SK-N-SH (cell line): ENCODE data around the gene AMFR. TPM values are rescaled to one million over a fixed set of nuclear protein-coding genes. Genes with fewer than 3 reads are reported as not detected.

ENCODE experiments used
- CTCF ChIA-PET: fragments of 300-600, 350-600 bp; formaldehyde crosslinking; extraction: SDS; loops from one replicate; lab custom pipeline; 2021; lab: Yijun Ruan, JAX
- POLR2A ChIA-PET: fragments of 350-600 bp; sonication (Branson Sonifier 250); formaldehyde crosslinking; extraction: SDS; loops from one replicate; lab custom pipeline; 2020; ENCODE audit warnings: antibody characterized with exemption, inconsistent platforms; lab: Yijun Ruan, JAX
- DNase-seq: peaks from one replicate; pipeline ENCODE4 v3.0.0; 2012
- H2AFZ ChIP-seq: fragments of 200-600 bp; sonication (generic); 2 replicates; pipeline ENCODE4 v1.8.1; 2016; ENCODE audit warnings: antibody characterized with exemption, mild to moderate bottlenecking, low read depth
- H3F3A ChIP-seq: fragments of 200-600 bp; sonication (generic); replicated peaks from 2 replicates; pipeline ENCODE3; 2016; ENCODE audit warnings: antibody characterized with exemption, mild to moderate bottlenecking; ENCODE audit not compliant: insufficient read depth
- H3K27ac ChIP-seq, 2 experiments: fragments of 200-500 bp in 1 of 2; fragments of 200-600 bp in 1 of 2; sonication (Bioruptor generic) in 1 of 2; sonication (generic), shearing (Covaris generic) in 1 of 2; 2 replicates each; pipeline versions ENCODE4 v1.5.1 to v1.6.1; 2014 to 2016; ENCODE audit warnings: low read depth in 2 of 2, inconsistent platforms in 1 of 2, low read length in 1 of 2, mild to moderate bottlenecking in 1 of 2, mixed read lengths in 1 of 2
- H3K27me3 ChIP-seq: fragments of 200-600 bp; sonication (generic), shearing (Covaris generic); 2 replicates; pipeline ENCODE4 v1.6.1; 2016; ENCODE audit warnings: mixed run types; ENCODE audit not compliant: insufficient read depth
- H3K36me3 ChIP-seq, 2 experiments: fragments of 200-500 bp in 1 of 2; fragments of 200-600 bp in 1 of 2; sonication (Bioruptor generic) in 1 of 2; sonication (generic) in 1 of 2; replicated peaks in 1 of 2; 2 replicates each; pipeline versions ENCODE3 to v1.5.1; 2014 to 2016; ENCODE audit warnings: low read length in 1 of 2, mild to moderate bottlenecking in 1 of 2; ENCODE audit not compliant: insufficient read depth in 2 of 2, control insufficient read depth in 1 of 2
- H3K4me1 ChIP-seq, 2 experiments: fragments of 200-500 bp in 1 of 2; fragments of 200-600 bp in 1 of 2; sonication (Bioruptor generic) in 1 of 2; sonication (generic), shearing (Covaris generic) in 1 of 2; 2 replicates each; pipeline versions ENCODE4 v1.5.1 to v1.6.1; 2014 to 2016; ENCODE audit warnings: low read depth in 1 of 2, low read length in 1 of 2, mixed run types in 1 of 2; ENCODE audit not compliant: insufficient read depth in 2 of 2, control insufficient read depth in 1 of 2
- H3K4me2 ChIP-seq: fragments of 200-600 bp; sonication (generic), shearing (Covaris generic); 2 replicates; pipeline ENCODE4 v1.6.1; 2017; ENCODE audit warnings: mixed run types
- H3K4me3 ChIP-seq, 2 experiments: fragments of 200-500 bp in 1 of 2; fragments of 200-600 bp in 1 of 2; sonication (Bioruptor generic) in 1 of 2; sonication (generic), shearing (Covaris generic) in 1 of 2; 2 replicates each; pipeline versions ENCODE4 v1.5.1 to v1.8.1; 2014 to 2016; ENCODE audit warnings: low read depth in 2 of 2, inconsistent platforms in 1 of 2, low read length in 1 of 2, mild to moderate bottlenecking in 1 of 2, mixed read lengths in 1 of 2, moderate library complexity in 1 of 2
- H3K79me2 ChIP-seq: fragments of 200-600 bp; sonication (generic); 2 replicates; pipeline ENCODE4 v1.8.1; 2017; ENCODE audit warnings: mild to moderate bottlenecking; ENCODE audit not compliant: insufficient read depth
- H3K9ac ChIP-seq: fragments of 200-600 bp; sonication (generic); 2 replicates; pipeline ENCODE4 v1.6.1; 2017; ENCODE audit warnings: mixed run types
- H3K9me2 ChIP-seq: fragments of 200-600 bp; sonication (generic); 2 replicates; pipeline ENCODE4 v1.6.1; 2017; ENCODE audit warnings: mixed run types
- H3K9me3 ChIP-seq: fragments of 200-600 bp; sonication (generic); 2 replicates; pipeline ENCODE4 v1.6.1; 2017; ENCODE audit warnings: mixed run types, mild to moderate bottlenecking, moderate library complexity
- H4K20me1 ChIP-seq: fragments of 200-600 bp; sonication (generic); 2 replicates; pipeline ENCODE4 v1.6.1; 2017; ENCODE audit warnings: mild to moderate bottlenecking, mixed run types; ENCODE audit not compliant: insufficient read depth
- CHD2 ChIP-seq: fragments of 150-350 bp; IDR thresholded peaks from 2 replicates; pipeline ENCODE4 v1.6.1; 2018; ENCODE audit warnings: low read length; ENCODE audit not compliant: partially characterized antibody
- EP300 ChIP-seq, 2 experiments: IDR thresholded peaks; 2 replicates each; pipeline versions ENCODE4 v1.4.0 to v1.6.1; 2012; ENCODE audit warnings: borderline replicate concordance in 1 of 2, low read depth in 1 of 2, low read length in 1 of 2
- EZH2phosphoT487 ChIP-seq: fragments of 200-600 bp; sonication (generic); IDR thresholded peaks from 2 replicates; pipeline ENCODE4 v1.6.1; 2017; ENCODE audit warnings: low read depth, mixed run types, mild to moderate bottlenecking, antibody characterized with exemption, moderate library complexity, borderline replicate concordance
- FOSL2 ChIP-seq: IDR thresholded peaks from 2 replicates; pipeline ENCODE4 v1.4.0; 2012; ENCODE audit warnings: low read depth, mild to moderate bottlenecking, moderate library complexity, borderline replicate concordance
- FOXJ3 ChIP-seq: sonication (generic); formaldehyde crosslinking; IDR thresholded peaks from 2 replicates; pipeline ENCODE4 v1.5.1; 2020; ENCODE audit warnings: mild to moderate bottlenecking, missing genetic modification reagents
- GATA2 ChIP-seq: sonication (generic); formaldehyde crosslinking; IDR thresholded peaks from 2 replicates; pipeline ENCODE4 v1.5.0; 2020; ENCODE audit warnings: mild to moderate bottlenecking, missing genetic modification reagents
- JUND ChIP-seq: IDR thresholded peaks from 2 replicates; pipeline ENCODE4 v1.4.0; 2012
- NFIC ChIP-seq: IDR thresholded peaks from 2 replicates; pipeline ENCODE4 v1.4.0; 2012; ENCODE audit warnings: borderline replicate concordance
- NRF1 ChIP-seq: IDR thresholded peaks from 2 replicates; pipeline ENCODE4 v1.6.1; 2012; ENCODE audit warnings: low read depth, mild to moderate bottlenecking, low read length
- POLR2AphosphoS5 ChIP-seq: IDR thresholded peaks from 2 replicates; pipeline ENCODE4 v1.6.1; 2012; ENCODE audit warnings: low read depth, low read length
- RCOR1 ChIP-seq: fragments of 150-350 bp; IDR thresholded peaks from 2 replicates; pipeline ENCODE4 v1.6.1; 2017; ENCODE audit warnings: antibody characterized with exemption, low read length
- RXRA ChIP-seq: IDR thresholded peaks from 2 replicates; pipeline ENCODE4 v1.4.0; 2012; ENCODE audit warnings: low read depth, mild to moderate bottlenecking, borderline replicate concordance
- TCF12 ChIP-seq: IDR thresholded peaks from 2 replicates; pipeline ENCODE4 v1.4.0; 2012
- WGBS: methylation state at CpG from one replicate; pipeline ENCODE4 v1.1.6; 2017; ENCODE audit warnings: low lambda C conversion rate; 5-methylcytosine and 5-hydroxymethylcytosine counted together
- polyA plus RNA-seq, 3 experiments: library from polyadenylated mRNA; depleted of rRNA; stranded (reverse); fragments of >200 nt; gene quantifications; 2 replicates each; pipeline ENCODE4 v1.2.3, GENCODE V29; 2012
- TF ChIP-seq, protein P1 (sequence below): IDR thresholded peaks from 2 replicates; pipeline ENCODE4 v1.4.0; 2012; ENCODE audit warnings: low read depth, borderline replicate concordance
- TF ChIP-seq, protein P2 (sequence below): IDR thresholded peaks from 2 replicates; pipeline ENCODE4 v1.6.1; 2012; ENCODE audit warnings: mild to moderate bottlenecking, low read depth, low read length, moderate library complexity
- TF ChIP-seq, protein P3 (sequence below): fragments of 150-350 bp; IDR thresholded peaks from 2 replicates; pipeline ENCODE4 v1.6.1; 2016; ENCODE audit warnings: mild to moderate bottlenecking, low read depth, low read length

AMFR gene
- polyA plus RNA-seq, 1 of the 3 experiments (the other 2 are of a cell fraction), result 65.3 TPM

DNA sequence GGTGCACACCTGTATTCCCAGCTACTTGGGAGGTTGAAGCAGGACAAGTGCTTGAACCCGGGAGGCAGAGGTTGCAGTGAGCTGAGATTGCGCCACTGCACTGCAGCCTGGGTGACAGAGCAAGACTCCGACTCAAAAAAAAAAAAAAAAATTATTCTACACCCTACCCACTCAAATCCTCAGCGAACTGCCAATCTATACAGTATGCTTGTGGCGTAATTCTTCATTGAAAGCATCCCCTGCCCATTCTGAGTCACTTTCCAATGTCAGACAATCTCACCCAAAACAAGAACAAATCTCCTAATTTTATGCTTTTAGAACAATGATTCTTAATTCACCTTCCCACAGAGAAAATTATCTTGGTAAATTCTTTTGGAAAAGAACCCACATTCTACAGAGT, 12.0 kb downstream of the AMFR start:
- H3K4me2 ChIP-seq, result no peak overlapping the region
- peaks cover 80% of the 10 kb centered on the region for H3K79me2 ChIP-seq
- H3K4me3 ChIP-seq, result no peak overlapping the region
- H3K4me1 ChIP-seq, result peaks cover 0 to 7% of the 10 kb centered on the region in 2 experiments; a peak in 1 of 4 replicates
- H3K27me3 ChIP-seq, result no peaks in the 10 kb centered on the region
- no peak overlapping the region for H3K27ac ChIP-seq
- ChIA-PET POLR2A (no interaction called here), CTCF (interaction anchor here (1.1 to 2.6 kb wide), 3 partner anchors 10 to 16 kb away, joined by 3 to 8 read pairs (median 3); no protein-coding TSS in a partner anchor)
- H3K9me2 ChIP-seq, result no peaks in the 10 kb centered on the region
- no peak overlapping the region for H3K9ac ChIP-seq
- H3F3A ChIP-seq, result no peaks in the 10 kb centered on the region
- peaks cover 13 to 53% of the 10 kb centered on the region in 2 experiments for H3K36me3 ChIP-seq
- TF ChIP-seq, protein P1, sequence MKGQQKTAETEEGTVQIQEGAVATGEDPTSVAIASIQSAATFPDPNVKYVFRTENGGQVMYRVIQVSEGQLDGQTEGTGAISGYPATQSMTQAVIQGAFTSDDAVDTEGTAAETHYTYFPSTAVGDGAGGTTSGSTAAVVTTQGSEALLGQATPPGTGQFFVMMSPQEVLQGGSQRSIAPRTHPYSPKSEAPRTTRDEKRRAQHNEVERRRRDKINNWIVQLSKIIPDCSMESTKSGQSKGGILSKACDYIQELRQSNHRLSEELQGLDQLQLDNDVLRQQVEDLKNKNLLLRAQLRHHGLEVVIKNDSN, result no peak
- no peak for TF ChIP-seq CHD2
- TF ChIP-seq TCF12, result no peak
- no peak for TF ChIP-seq NRF1
- TF ChIP-seq, protein P2, sequence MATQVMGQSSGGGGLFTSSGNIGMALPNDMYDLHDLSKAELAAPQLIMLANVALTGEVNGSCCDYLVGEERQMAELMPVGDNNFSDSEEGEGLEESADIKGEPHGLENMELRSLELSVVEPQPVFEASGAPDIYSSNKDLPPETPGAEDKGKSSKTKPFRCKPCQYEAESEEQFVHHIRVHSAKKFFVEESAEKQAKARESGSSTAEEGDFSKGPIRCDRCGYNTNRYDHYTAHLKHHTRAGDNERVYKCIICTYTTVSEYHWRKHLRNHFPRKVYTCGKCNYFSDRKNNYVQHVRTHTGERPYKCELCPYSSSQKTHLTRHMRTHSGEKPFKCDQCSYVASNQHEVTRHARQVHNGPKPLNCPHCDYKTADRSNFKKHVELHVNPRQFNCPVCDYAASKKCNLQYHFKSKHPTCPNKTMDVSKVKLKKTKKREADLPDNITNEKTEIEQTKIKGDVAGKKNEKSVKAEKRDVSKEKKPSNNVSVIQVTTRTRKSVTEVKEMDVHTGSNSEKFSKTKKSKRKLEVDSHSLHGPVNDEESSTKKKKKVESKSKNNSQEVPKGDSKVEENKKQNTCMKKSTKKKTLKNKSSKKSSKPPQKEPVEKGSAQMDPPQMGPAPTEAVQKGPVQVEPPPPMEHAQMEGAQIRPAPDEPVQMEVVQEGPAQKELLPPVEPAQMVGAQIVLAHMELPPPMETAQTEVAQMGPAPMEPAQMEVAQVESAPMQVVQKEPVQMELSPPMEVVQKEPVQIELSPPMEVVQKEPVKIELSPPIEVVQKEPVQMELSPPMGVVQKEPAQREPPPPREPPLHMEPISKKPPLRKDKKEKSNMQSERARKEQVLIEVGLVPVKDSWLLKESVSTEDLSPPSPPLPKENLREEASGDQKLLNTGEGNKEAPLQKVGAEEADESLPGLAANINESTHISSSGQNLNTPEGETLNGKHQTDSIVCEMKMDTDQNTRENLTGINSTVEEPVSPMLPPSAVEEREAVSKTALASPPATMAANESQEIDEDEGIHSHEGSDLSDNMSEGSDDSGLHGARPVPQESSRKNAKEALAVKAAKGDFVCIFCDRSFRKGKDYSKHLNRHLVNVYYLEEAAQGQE, result no peak
- TF ChIP-seq EZH2phosphoT487, result no peak
- TF ChIP-seq POLR2AphosphoS5, result no peak
- TF ChIP-seq EP300 (IDR thresholded peaks at IDR 0.05; ENCODE audit: borderline replicate concordance in 1 of 2, low read depth in 1 of 2, low read length in 1 of 2), result no peak
- TF ChIP-seq RXRA, result no peak
- TF ChIP-seq RCOR1, result no peak
- TF ChIP-seq JUND, result no peak
- no peak for TF ChIP-seq FOXJ3
- no peak for TF ChIP-seq NFIC
- H4K20me1 ChIP-seq, result peaks cover 38% of the 10 kb centered on the region
- 74% methylated on average over 5 of the region's 5 CpGs for WGBS
- H3K9me3 ChIP-seq, result no peaks in the 10 kb centered on the region
- no peak overlapping the region for H2AFZ ChIP-seq
- no peak for DNase-seq

DNA sequence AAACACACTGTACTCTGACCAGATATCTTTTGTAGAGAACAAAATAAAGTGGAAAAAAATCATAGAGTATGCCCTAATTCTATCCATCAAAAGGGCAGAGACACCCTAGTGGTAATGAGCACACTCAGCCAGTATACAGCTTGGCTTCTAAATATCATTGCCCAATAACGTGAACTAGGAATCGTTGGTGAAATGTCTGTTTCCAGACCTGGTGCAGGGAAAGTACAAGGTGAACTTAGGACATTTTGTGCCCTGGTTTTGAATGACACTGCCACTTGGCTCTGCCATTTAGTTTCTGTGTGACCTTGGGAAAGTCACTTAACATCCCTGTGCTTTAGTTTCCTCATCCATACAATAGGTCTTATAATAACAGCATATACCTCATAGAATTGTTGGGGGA, 13.7 kb downstream of the AMFR start:
- DNase-seq, result no peak
- Histone ChIP-seq H3K27me3 (no peaks in the 10 kb centered on the region), H3K36me3 (peaks cover 28 to 56% of the 10 kb centered on the region in 2 experiments), H3K4me1 (peaks cover 0 to 7% of the 10 kb centered on the region in 2 experiments; a peak in 1 of 4 replicates), H3K27ac (no peak overlapping the region), H3K79me2 (peaks cover 62% of the 10 kb centered on the region), H3K9ac (no peak overlapping the region), H2AFZ (no peak overlapping the region), H3K4me2 (no peak overlapping the region), H3K4me3 (no peak overlapping the region), H4K20me1 (peaks cover 21% of the 10 kb centered on the region), H3F3A (no peaks in the 10 kb centered on the region), H3K9me2 (no peaks in the 10 kb centered on the region), H3K9me3 (no peaks in the 10 kb centered on the region)
- ChIA-PET CTCF (no interaction called here), POLR2A (no interaction called here)
- WGBS, result 91% methylated on average over 2 of the region's 2 CpGs
- TF ChIP-seq GATA2 (no peak), EP300 (IDR thresholded peaks at IDR 0.05; ENCODE audit: borderline replicate concordance in 1 of 2, low read depth in 1 of 2, low read length in 1 of 2) (no peak), RXRA (no peak), FOSL2 (no peak), NRF1 (no peak)
- TF ChIP-seq, protein P3, sequence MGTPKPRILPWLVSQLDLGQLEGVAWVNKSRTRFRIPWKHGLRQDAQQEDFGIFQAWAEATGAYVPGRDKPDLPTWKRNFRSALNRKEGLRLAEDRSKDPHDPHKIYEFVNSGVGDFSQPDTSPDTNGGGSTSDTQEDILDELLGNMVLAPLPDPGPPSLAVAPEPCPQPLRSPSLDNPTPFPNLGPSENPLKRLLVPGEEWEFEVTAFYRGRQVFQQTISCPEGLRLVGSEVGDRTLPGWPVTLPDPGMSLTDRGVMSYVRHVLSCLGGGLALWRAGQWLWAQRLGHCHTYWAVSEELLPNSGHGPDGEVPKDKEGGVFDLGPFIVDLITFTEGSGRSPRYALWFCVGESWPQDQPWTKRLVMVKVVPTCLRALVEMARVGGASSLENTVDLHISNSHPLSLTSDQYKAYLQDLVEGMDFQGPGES, result no peak
